Measurements from ENCODE around the gene TOR1AIP2. TPM values are rescaled to one million over a fixed set of nuclear protein-coding genes. Genes with fewer than 3 reads are reported as not detected.

Gene TOR1AIP2
- total RNA-seq, 1 donor from 2014 or later: 83.2 TPM

GRCh38 chr1:179798864-179799516, 78.6 kb downstream of the TOR1AIP2 start:
- no peak for DNase-seq (ENCODE audit: low spot score, unreplicated experiment)
- H3K27ac Mint-ChIP-seq: no peak overlapping the region
- H3K4me1 Mint-ChIP-seq (ENCODE audit: low read depth): peaks cover 6% of the 10 kb centered on the region
- no peaks in the 10 kb centered on the region for H3K36me3 Mint-ChIP-seq (ENCODE audit: insufficient read depth)
- peaks cover 9% of the 10 kb centered on the region for H3K27me3 Mint-ChIP-seq
- no peak overlapping the region for H3K4me3 Mint-ChIP-seq (ENCODE audit: low read depth)
- H3K9me3 Mint-ChIP-seq (ENCODE audit: low read depth): no peaks in the 10 kb centered on the region
- TF ChIP-seq CTCF (IDR thresholded peaks at IDR 0.05; ENCODE audit: unreplicated experiment): no peak

- Mint-ChIP-seq H3K4me1 (ENCODE audit: low read depth) (peaks cover 6% of the 10 kb centered on the region), H3K36me3 (ENCODE audit: insufficient read depth) (no peaks in the 10 kb centered on the region), H3K27ac (no peak overlapping the region), H3K4me3 (ENCODE audit: low read depth) (no peak overlapping the region), H3K9me3 (ENCODE audit: low read depth) (no peaks in the 10 kb centered on the region), H3K27me3 (peaks cover 9% of the 10 kb centered on the region)
- DNase-seq (ENCODE audit: low spot score, unreplicated experiment): no peak
- no peak for TF ChIP-seq CTCF (IDR thresholded peaks at IDR 0.05; ENCODE audit: unreplicated experiment)
These were observed 79.3 kb downstream of the TOR1AIP2 start for GRCh38 chr1:179798213-179798863.

GRCh38 chr1:179794669-179795068, 82.9 kb downstream of the TOR1AIP2 start:
- H3K36me3 Mint-ChIP-seq (ENCODE audit: insufficient read depth): no peaks in the 10 kb centered on the region
- H3K4me1 Mint-ChIP-seq (ENCODE audit: low read depth): peaks cover 5% of the 10 kb centered on the region
- no peak overlapping the region for H3K27ac Mint-ChIP-seq
- no peaks in the 10 kb centered on the region for H3K9me3 Mint-ChIP-seq (ENCODE audit: low read depth)
- H3K4me3 Mint-ChIP-seq (ENCODE audit: low read depth): no peak overlapping the region
- no peak for TF ChIP-seq CTCF (IDR thresholded peaks at IDR 0.05; ENCODE audit: unreplicated experiment)
- no peak for DNase-seq (ENCODE audit: low spot score, unreplicated experiment)
- H3K27me3 Mint-ChIP-seq: peaks cover 2% of the 10 kb centered on the region

GRCh38 chr1:179794146-179794545, 83.5 kb downstream of the TOR1AIP2 start:
- Mint-ChIP-seq H3K27ac (no peak overlapping the region), H3K4me1 (ENCODE audit: low read depth) (peaks cover 5% of the 10 kb centered on the region), H3K27me3 (peaks cover 2% of the 10 kb centered on the region), H3K9me3 (ENCODE audit: low read depth) (no peaks in the 10 kb centered on the region), H3K4me3 (ENCODE audit: low read depth) (no peak overlapping the region), H3K36me3 (ENCODE audit: insufficient read depth) (no peaks in the 10 kb centered on the region)
- no peak for DNase-seq (ENCODE audit: low spot score, unreplicated experiment)
- TF ChIP-seq CTCF (IDR thresholded peaks at IDR 0.05; ENCODE audit: unreplicated experiment): no peak

GRCh38 chr1:179793281-179793680, 84.3 kb downstream of the TOR1AIP2 start:
- H3K9me3 Mint-ChIP-seq (ENCODE audit: low read depth): no peaks in the 10 kb centered on the region
- H3K27ac Mint-ChIP-seq: no peak overlapping the region
- no peaks in the 10 kb centered on the region for H3K36me3 Mint-ChIP-seq (ENCODE audit: insufficient read depth)
- no peak for TF ChIP-seq CTCF (IDR thresholded peaks at IDR 0.05; ENCODE audit: unreplicated experiment)
- peaks cover 9% of the 10 kb centered on the region for H3K4me1 Mint-ChIP-seq (ENCODE audit: low read depth)
- H3K4me3 Mint-ChIP-seq (ENCODE audit: low read depth): no peak overlapping the region
- H3K27me3 Mint-ChIP-seq: peaks cover 2% of the 10 kb centered on the region
- no peak for DNase-seq (ENCODE audit: low spot score, unreplicated experiment)

Other genes with a start within 250 kb of the TOR1AIP2 start
- gene FAM163A, start 134.5 kb downstream of the TOR1AIP2 start, total RNA-seq: 1.1 and 1.5 TPM in 2 replicates
- 29.5 and 32.0 TPM in 2 replicates for gene TOR1AIP1, start 4.5 kb upstream of the TOR1AIP2 start, total RNA-seq
- 48.7 and 49.7 TPM in 2 replicates for gene CEP350, start 77.0 kb upstream of the TOR1AIP2 start, total RNA-seq